A549 treated with AZD9567 at 1 μM for 4 hours (cell line): ENCODE results near the gene IRX5. TPM values are rescaled to one million over a fixed set of nuclear protein-coding genes. Genes with fewer than 3 reads are reported as not detected.

Experiments used
- total RNA-seq: library from RNA; stranded (reverse); fragments of 200-300 nt; extraction: Qiagen RNA extraction; gene quantifications from 5 replicates; pipeline ENCODE4 v1.2.3, GENCODE V29; 2022; ENCODE audit not compliant: insufficient read depth

IRX5 gene
- 2.0 to 3.5 TPM (median 2.2 TPM) in 5 replicates for total RNA-seq

GRCh38 chr16:54930005-54930868 lies at the start of gene IRX5:
Gene IRX5, plus strand, starts transcription at chr16:54930865. Its CDS starts 334 bp downstream, at chr16:54931199.

